GM21526 (cell line): ENCODE measurements around the gene SLC27A2.

Source experiments
- ATAC-seq: cut with Tn5 transposase; IDR thresholded peaks from one replicate; pipeline ENCODE4 v1.9.1; 2021; ENCODE audit warnings: moderate library complexity; ENCODE audit not compliant: unreplicated experiment, low FRiP score

SLC27A2 gene

GRCh38 chr15:50233192-50233736 lies 51.3 kb downstream of the SLC27A2 start:
- no peak for ATAC-seq

DNA sequence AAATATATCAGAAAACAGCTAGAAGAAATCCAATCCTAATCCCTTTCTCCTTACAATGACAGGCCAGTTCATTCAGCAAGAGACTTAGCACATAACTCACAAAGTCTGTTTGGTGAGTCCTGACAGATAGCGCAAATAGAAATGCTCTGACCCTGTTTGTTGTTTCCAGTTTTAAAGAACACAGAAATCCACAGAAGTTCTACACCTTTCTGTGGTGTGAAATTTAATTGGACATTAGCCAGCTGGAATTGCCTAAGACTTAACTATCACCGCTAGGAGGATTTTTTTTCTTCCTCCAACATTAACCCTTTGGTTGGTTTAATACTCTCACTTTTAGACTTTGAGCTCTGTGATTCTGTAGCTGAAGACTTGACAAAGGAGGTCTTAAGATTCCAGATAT lies 52.8 kb downstream of the SLC27A2 start:
- ATAC-seq, result no peak

GRCh38 chr15:50235794-50236193 lies 53.8 kb downstream of the SLC27A2 start:
- ATAC-seq, result no peak

- ATAC-seq, result no peak
These were observed 54.4 kb downstream of the SLC27A2 start for GRCh38 chr15:50236433-50236832.

DNA sequence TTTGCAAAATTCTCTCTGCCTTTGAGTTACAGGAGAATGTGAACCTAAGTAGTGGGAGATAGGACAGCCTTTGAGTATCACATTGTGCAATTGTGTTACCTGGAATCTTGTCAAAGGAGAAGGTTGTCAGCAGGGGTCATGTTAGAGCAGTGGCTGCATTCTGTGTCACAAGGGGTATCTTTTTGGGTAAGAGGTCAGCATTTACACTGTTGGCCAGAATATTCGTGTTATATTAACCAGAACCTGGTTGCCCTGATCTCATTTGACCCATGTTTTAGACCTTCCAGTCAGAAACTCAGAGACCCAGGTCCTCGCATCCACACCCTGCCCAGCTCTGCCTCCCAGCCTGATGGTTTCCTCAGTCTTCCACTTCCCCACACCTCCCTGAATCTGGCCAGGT lies 56.3 kb downstream of the SLC27A2 start:
- no peak for ATAC-seq

DNA sequence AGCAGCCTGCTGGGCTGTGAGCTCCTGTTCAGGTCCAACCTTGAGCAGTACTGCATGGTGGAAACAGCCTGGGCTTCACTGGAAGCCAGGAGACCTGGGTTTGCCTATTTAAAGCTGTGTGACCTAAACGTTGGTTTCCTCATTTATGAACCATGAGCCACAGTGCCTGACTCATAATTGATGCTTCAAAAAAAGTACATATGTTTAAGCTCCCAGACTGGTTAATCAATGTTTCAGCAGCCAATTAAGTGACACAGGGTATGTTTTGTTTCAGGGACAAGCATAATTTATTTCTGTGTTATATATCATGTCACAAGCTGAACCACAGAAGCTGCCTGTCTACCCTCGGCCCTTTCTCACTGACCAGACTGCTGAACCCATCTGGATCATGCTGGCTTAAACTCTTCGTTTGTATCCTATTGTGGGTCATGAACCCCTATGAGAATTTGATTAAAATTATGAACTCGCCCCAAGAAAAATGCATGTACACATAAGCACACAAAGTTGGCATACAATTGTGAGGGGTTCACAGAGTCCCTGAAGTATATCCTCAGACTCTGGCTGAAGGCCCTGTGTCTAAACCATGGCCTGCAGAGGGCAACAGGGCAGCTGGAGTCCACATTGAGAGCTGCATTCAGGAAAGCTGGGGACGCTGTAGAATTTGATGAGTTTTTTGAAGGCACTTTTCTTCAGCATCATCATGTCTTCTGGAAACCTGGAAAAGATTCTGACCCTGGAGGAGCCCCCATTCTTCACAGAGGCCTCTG lies 59.9 kb downstream of the SLC27A2 start:
- ATAC-seq, result no peak

GRCh38 chr15:50244153-50244552 lies 62.2 kb downstream of the SLC27A2 start:
- ATAC-seq, result no peak

- ATAC-seq, result no peak
These were observed 63.1 kb downstream of the SLC27A2 start for GRCh38 chr15:50244959-50245624.

- ATAC-seq, result no peak
These were observed 64.6 kb downstream of the SLC27A2 start for GRCh38 chr15:50246631-50247030.

DNA sequence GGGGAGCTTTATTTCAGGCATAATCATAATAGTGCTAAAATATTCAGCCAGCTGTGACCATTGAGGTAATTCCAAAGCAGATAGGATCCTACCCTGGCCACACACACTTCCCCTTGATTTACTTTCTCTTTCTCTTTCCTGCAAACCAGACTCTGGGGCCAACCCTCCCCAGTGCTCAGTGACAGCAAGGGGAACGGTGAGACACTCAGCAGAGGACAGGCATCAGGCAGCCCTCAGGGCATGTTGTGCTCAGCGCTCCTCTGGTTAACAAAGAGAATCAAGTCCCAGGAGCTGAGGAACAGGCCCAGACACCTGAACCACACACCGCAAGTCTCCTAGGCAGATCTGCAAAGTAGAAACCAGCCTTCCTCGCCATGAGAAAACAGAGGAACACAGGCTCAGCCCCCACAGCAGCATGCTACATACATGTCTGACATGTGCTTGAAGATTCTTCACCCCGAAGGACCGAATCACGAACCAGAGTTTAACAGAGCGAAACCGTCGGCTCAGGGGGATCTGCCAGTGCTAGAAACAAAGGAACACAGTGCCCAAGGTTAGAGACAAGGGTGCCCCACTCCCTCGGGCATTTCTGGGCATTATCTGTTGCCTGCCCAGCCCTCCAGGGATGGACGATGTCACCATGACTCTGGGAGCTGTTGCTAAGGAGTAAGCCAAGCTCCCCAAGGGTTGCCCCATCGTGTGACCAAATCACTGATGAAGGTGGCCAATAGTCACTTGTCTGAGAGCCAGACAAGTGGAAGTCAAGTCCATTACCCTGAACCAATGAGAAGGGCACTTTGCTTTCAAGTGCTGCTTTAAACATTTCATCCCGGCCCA lies 66.0 kb downstream of the SLC27A2 start:
- ATAC-seq, result peak; percentile 89

- no peak for ATAC-seq
These were observed 67.1 kb downstream of the SLC27A2 start for GRCh38 chr15:50248994-50249582.

DNA sequence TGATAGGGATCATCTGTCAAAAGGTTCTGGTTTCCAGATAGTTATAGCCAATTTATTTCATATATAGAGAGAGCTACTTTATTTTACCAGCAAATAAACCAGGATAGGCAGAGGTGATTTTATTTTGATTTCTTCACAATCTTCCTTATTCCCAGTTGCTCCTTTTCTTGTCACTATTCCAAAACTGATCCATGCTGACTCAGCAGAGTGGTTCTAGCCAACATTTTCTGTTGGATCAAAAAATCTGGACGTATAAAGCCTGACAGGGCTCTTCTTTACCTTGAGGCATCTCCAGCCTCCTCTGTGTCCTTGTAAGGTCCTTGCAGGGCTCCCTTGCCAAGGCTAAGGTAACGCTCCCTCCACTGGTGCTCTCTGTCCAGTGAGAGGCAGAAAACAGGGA lies 67.7 kb downstream of the SLC27A2 start:
- no peak for ATAC-seq

DNA sequence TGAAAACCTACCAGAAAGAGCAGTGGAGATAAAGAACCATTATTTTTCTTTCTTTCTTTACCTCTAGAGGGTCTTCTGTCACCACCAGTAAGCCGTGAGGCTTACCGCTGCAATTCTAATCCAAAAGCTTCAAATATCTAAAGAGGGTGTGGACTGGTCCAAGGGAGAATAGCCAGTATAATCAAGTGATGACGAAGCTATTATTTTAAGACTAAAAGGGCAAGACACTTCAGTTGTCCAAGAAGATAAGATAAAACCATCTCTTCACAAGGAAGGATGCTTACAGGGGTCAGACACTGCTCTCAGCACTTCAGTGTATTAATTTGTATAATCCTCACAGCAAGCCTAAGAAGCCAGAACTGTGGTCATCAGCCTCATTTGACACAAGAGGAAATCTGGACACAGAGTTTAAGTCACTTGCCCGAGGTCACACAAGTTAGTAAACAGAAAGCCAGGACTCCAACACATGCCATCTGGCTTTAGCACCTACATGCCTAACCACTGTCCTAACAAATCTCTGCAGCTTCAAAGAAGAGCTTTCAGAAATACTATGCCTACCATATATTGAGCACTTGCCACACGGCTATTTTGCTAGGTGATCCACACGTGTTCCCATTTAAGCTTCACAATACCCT lies 68.9 kb downstream of the SLC27A2 start:
- no peak for ATAC-seq

GRCh38 chr15:50251638-50252182 lies 69.7 kb downstream of the SLC27A2 start:
- no peak for ATAC-seq

DNA sequence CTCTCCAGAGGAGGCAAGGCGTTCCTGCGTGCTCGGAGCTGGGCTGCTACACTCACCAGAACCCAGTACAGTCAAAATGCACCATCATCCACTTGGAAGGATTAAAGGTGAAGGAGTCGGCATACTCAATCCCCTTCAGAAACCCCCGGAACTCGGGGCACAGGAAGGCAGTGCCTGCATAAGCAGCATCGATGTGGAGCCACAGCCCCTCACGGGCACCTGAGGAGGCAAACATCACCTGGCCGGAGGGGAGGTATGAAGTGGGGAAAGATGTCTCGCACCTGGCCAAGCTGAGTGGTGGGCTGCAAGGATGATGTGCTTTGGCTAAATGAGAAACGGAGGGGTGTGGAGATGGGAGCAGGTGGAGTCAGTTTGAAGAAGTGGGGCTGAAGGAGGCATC lies 70.6 kb downstream of the SLC27A2 start:
- no peak for ATAC-seq

- ATAC-seq, result no peak
These were observed 74.4 kb downstream of the SLC27A2 start for GRCh38 chr15:50256188-50257041.

DNA sequence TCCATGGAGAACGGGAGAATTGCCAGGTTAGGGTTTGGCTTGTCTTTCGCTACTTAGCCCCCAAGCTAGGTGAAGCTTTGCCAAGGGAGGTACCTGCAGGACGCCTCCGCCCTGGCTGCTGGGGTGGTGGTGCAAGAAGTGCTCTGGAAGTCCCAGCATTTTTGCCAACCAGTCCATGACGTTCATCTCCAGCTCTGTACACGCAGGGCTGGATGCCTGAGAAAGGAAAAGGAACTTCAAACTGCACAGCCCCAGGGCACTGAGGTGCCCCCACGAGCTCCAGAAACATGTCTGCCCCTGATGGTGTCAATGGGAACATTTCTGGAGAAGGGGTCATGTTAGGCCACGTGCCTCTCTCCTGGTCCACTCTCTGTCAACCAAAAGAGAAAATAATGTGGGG lies 75.3 kb downstream of the SLC27A2 start:
- no peak for ATAC-seq

- ATAC-seq, result no peak
These were observed 75.9 kb downstream of the SLC27A2 start for GRCh38 chr15:50257924-50258323.

GRCh38 chr15:50259276-50259675 lies 77.3 kb downstream of the SLC27A2 start:
- ATAC-seq, result no peak
